ENCODE results near the gene LRRN2.

DNA sequence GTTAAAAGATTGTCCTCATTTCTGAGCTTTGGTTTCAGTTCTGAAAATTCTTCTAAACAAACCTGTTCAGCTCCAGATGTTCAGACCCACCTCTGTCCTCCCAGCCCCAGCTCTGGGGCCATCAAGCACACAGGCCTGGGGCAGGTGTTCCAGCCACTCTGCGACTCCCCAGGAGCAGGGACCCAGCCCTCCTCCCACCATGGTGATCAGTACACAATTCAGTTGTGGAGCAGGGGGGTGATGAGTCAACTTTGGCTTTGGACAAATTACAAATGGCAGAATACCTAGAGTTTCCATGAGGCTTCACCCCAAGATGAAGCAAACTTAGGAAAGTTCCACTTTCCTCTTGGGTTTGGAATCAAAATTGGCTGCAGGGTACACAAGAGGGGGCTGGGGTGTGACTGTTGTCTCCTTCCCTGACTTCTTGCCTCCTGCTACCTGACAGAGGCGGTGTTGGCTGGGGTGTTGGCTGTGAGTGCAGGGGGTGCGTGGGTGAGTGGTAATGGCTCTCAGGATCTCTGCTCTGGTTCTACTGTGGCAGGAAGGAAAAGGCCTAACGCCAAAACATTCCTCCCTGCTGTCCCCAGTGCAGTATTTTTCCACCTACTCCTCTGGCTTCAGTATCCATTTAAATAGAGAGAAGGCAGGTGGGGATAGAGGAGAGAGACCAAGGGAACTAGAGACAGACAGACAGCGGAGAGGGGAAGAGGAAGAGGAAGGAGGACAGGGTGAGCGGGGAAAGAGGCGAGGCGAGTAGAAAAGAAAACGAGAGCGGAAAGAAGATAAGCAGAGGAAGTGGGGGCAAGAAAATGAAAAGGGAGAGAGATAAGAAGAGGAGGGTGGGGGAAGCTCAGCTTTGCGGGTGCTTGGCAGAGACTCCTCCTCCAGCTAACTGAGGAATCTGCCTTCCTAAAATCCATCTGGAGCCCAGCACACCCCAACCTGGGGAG is 20.6 kb upstream of the LRRN2 start:
- no peak for TF ChIP-seq EP300 (IDR thresholded peaks at IDR 0.05)
- TF ChIP-seq, protein P1, sequence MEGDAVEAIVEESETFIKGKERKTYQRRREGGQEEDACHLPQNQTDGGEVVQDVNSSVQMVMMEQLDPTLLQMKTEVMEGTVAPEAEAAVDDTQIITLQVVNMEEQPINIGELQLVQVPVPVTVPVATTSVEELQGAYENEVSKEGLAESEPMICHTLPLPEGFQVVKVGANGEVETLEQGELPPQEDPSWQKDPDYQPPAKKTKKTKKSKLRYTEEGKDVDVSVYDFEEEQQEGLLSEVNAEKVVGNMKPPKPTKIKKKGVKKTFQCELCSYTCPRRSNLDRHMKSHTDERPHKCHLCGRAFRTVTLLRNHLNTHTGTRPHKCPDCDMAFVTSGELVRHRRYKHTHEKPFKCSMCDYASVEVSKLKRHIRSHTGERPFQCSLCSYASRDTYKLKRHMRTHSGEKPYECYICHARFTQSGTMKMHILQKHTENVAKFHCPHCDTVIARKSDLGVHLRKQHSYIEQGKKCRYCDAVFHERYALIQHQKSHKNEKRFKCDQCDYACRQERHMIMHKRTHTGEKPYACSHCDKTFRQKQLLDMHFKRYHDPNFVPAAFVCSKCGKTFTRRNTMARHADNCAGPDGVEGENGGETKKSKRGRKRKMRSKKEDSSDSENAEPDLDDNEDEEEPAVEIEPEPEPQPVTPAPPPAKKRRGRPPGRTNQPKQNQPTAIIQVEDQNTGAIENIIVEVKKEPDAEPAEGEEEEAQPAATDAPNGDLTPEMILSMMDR (IDR thresholded peaks at IDR 0.05), result no peak
- TF ChIP-seq POLR2A (IDR thresholded peaks at IDR 0.05), result no peak
